ENCODE results near the gene CPHXL. TPM values are rescaled to one million over a fixed set of nuclear protein-coding genes. Genes with fewer than 3 reads are reported as not detected.

Gene CPHXL
- total RNA-seq, 1 experiment from 2014 or later, result not detected

DNA sequence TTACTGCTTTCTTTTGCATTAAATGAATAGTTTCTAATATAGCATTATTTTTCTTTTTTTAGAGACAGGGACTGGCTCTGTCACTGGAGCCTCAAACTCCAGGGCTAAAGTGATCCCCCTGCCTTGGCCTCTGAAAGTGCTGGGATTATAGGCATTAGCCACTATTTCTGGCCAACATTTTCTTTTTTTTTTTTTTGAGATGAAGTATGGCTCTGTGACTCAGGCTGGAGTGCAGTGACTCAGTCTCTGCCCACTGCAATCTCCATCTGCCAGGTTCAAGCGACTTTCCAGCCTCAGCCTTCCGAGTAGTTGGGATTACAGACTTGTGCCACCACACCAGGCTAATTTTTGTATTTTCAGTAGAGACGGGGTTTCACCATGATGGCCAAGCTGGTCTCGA is 23.0 kb downstream of the CPHXL start:
- DNase-seq (ENCODE audit: low read depth, low spot score) (no peak), ATAC-seq (no peak)
- POLR2A ChIA-PET, result no interaction called here
- in situ Hi-C loops (cut with HindIII; ENCODE audit: low pct_unique_long_range_greater_than_20kb, low sequenced_read_pairs), result no loop called here
- CTCF ChIA-PET, result no interaction called here
- Histone ChIP-seq H3K36me3 (ENCODE audit: control insufficient read depth, insufficient read depth, low read length) (no peaks in the 10 kb centered on the region), H3K4me1 (ENCODE audit: control insufficient read depth, insufficient read depth, low read length) (no peaks in the 10 kb centered on the region), H3K27me3 (ENCODE audit: control insufficient read depth, insufficient read depth, low read length) (no peaks in the 10 kb centered on the region), H3K4me3 (ENCODE audit: low read depth in 2 of 2, low read length in 2 of 2) (no peak overlapping the region), H3K9me3 (ENCODE audit: control insufficient read depth, insufficient read depth, low read depth, low read length) (no peaks in the 10 kb centered on the region), H3K27ac (ENCODE audit: low read length) (no peak overlapping the region)
- no peak for TF ChIP-seq POLR2AphosphoS5 (IDR thresholded peaks at IDR 0.05; ENCODE audit: low read depth, low read length)
- no peak for TF ChIP-seq SIN3A (IDR thresholded peaks at IDR 0.05; ENCODE audit: borderline replicate concordance, insufficient read depth, low read depth, low read length)
- no peak for TF ChIP-seq TCF7L2 (IDR thresholded peaks at IDR 0.05; ENCODE audit: low read depth, low read length)
- no peak for TF ChIP-seq CTCF (IDR thresholded peaks at IDR 0.05)
- TF ChIP-seq REST (IDR thresholded peaks at IDR 0.05; ENCODE audit: insufficient read depth in 1 of 2, low read depth in 2 of 2, low read length in 1 of 2), result no peak
- BruUV-seq (replicated peaks), result no TSS peak
- intact Hi-C loops (cut with micrococcal nuclease; ENCODE audit: unreplicated experiment), result no loop called here

DNA sequence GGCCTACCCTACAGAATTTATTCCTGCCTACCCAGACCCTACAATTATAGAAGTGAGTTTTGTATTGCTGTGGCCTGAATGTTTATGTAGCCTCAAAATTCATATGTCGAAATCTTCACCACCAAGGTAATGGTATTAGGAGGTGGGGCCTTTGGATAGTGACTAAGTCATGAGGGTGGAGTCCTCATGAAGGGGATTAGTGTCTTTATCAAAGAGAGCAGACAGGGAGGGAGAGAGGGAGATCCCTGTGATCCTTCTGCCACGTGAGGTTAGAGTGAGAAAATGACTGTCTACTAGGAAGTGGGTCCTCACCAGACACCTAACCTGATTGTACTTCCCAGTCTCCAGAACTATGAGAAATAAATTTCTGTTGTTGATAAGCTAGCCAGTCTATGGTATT is 24.0 kb downstream of the CPHXL start:
- intact Hi-C loops (cut with micrococcal nuclease; ENCODE audit: unreplicated experiment), result no loop called here

More for the DNA sequence above, 24.0 kb downstream of the CPHXL start:
- H3K4me3 ChIP-seq (ENCODE audit: low read depth in 2 of 2, low read length in 2 of 2), result no peak overlapping the region
- no TSS peak for BruUV-seq (replicated peaks)
- ChIA-PET CTCF (no interaction called here), POLR2A (no interaction called here)
- TF ChIP-seq POLR2AphosphoS5 (IDR thresholded peaks at IDR 0.05; ENCODE audit: low read depth, low read length), result no peak
- TF ChIP-seq CTCF (IDR thresholded peaks at IDR 0.05), result no peak
- no peak for TF ChIP-seq REST (IDR thresholded peaks at IDR 0.05; ENCODE audit: insufficient read depth in 1 of 2, low read depth in 2 of 2, low read length in 1 of 2)
- no peak for TF ChIP-seq TCF7L2 (IDR thresholded peaks at IDR 0.05; ENCODE audit: low read depth, low read length)
- no peak for TF ChIP-seq SIN3A (IDR thresholded peaks at IDR 0.05; ENCODE audit: borderline replicate concordance, insufficient read depth, low read depth, low read length)
- H3K27me3 ChIP-seq (ENCODE audit: control insufficient read depth, insufficient read depth, low read length), result no peaks in the 10 kb centered on the region
- H3K27ac ChIP-seq (ENCODE audit: low read length), result no peak overlapping the region
- no peaks in the 10 kb centered on the region for H3K4me1 ChIP-seq (ENCODE audit: control insufficient read depth, insufficient read depth, low read length)
- ATAC-seq (no peak), DNase-seq (ENCODE audit: low read depth, low spot score) (no peak)
- H3K9me3 ChIP-seq (ENCODE audit: control insufficient read depth, insufficient read depth, low read depth, low read length), result no peaks in the 10 kb centered on the region
- in situ Hi-C loops (cut with HindIII; ENCODE audit: low pct_unique_long_range_greater_than_20kb, low sequenced_read_pairs), result no loop called here
- no peaks in the 10 kb centered on the region for H3K36me3 ChIP-seq (ENCODE audit: control insufficient read depth, insufficient read depth, low read length)
